Forelimb muscle (tissue), 1 donor: Measurements from ENCODE around the gene TRIM44. TPM values are rescaled to one million over a fixed set of nuclear protein-coding genes. Genes with fewer than 3 reads are reported as not detected.
"Not testable (repeated sequence)": the region's sequence is repeated elsewhere in the genome, so short reads cannot be mapped to it uniquely, and the experiment has no call there.

Source experiments
- DNase-seq: peaks from one replicate; pipeline ENCODE4 v3.0.0-alpha.2; 2013; ENCODE audit warnings: low read depth
- polyA plus RNA-seq: library from polyadenylated mRNA; unstranded; fragments of 120-200 nt; gene quantifications from one replicate; pipeline ENCODE4 v1.2.1, GENCODE V29; 2013; ENCODE audit not compliant: insufficient read length

TRIM44 gene
- polyA plus RNA-seq, 1 donor: 37.7 TPM

- no peak for DNase-seq
Measured at GRCh38 chr11:35751664-35752061, 89.1 kb downstream of the TRIM44 start.

GRCh38 chr11:35752115-35752514, 89.5 kb downstream of the TRIM44 start:
- no peak for DNase-seq

- not testable (repeated sequence) for DNase-seq
Measured at GRCh38 chr11:35753573-35753972, 91.0 kb downstream of the TRIM44 start.

- not testable (repeated sequence) for DNase-seq
Measured at GRCh38 chr11:35759951-35760350, 97.4 kb downstream of the TRIM44 start.

- DNase-seq: no peak
Measured at GRCh38 chr11:35761899-35762298, 99.3 kb downstream of the TRIM44 start.

DNA sequence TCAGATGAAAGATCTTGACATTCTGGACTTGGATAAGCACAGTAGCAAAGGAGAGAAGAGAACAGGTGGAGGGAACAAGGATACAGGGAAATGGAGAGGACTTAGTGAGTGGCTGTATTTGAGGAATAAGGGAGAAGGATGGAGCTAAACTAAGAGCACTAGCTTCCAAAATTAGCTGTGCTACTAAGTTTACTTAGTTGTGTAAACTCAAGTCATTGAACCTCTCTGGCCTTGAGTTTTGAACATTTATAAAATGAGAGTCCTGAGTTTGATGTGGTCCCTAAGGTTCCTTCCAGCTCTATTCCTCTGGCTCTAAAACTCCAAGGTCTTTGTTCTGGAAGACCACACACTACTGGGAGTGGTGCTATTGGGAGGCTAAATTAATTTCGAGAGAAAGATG, 100.7 kb downstream of the TRIM44 start:
- no peak for DNase-seq

DNA sequence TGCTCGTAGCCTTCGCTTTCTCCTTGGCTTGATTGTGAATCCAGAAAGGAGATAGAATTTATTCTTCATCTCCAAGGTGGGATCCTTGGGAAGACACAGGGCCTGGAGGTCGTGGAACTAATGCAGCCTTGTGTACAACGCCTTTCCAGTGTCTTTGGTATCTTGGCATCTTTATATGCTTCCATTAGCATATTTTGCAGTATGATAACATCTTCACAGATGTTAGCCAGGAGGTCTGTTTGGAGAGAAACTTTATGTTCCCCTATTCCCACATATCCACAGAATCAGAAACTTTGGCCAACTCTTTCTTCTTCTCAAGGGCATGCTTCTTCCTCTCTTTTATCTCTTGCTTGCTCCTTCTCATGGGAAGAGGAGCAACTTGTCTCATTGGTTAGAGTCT, 101.2 kb downstream of the TRIM44 start:
- no peak for DNase-seq

- no peak for DNase-seq
Measured at GRCh38 chr11:35764417-35764816, 101.8 kb downstream of the TRIM44 start.

- no peak for DNase-seq
Measured at GRCh38 chr11:35765211-35765610, 102.6 kb downstream of the TRIM44 start.

- no peak for DNase-seq
Measured at GRCh38 chr11:35766651-35767050, 104.1 kb downstream of the TRIM44 start.

DNA sequence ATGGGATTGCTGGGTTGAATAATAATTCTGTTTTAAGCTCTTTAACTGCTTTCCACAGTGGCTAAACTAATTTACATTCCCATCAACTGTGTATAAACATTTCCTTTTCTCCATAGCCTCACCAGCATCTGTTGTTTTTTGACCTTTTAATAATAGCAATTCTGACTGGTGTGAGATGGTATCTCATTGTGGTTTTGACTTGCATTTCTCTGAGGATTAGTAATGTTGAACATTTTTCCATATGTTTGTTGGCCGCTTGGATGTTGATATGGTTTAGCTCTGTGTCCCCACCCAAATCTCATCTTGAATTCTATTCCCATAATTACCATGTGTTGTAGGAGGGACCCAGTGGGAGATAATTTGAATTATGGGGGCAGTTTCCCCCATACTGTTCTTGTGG, 107.8 kb downstream of the TRIM44 start:
- not testable (repeated sequence) for DNase-seq

DNA sequence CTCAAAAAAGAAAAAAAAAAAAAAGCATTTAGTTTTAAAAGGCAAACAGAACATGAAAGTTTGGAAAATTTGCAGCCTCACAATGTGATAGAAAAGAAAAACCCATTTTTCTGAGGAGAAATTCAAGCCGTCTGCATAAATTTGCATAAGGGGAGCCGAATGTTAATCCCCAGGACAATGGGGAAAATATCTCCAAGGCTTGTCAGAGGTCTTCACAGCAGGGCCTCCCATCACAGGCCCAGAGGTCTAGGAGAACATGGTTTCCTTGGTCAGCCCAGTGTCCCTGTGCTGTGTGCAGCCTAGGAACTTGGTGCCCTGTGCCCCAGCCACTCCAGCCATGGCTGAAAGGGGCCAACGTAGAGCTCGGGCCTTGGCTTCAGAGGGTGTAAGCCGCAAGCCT, 109.1 kb downstream of the TRIM44 start:
- no peak for DNase-seq

DNA sequence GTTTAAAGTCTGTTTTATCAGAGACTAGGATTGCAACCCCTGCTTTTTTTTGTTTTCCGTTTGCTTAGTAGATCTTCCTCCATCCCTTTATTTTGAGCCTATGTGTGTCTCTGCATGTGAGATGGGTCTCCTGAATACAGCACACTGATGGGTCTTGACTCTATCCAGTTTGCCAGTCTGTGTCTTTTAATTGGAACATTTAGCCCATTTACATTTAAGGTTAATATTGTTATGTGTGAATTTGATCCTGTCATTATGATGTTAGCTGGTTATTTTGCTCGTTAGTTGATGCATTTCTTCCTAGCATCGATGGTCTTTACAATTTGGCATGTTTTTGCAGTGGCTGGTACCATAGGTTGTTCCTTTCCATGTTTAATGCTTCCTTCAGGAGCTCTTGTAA, 114.7 kb downstream of the TRIM44 start:
- DNase-seq: not testable (repeated sequence)

- DNase-seq: not testable (repeated sequence)
Measured at GRCh38 chr11:35778943-35779342, 116.4 kb downstream of the TRIM44 start.

DNA sequence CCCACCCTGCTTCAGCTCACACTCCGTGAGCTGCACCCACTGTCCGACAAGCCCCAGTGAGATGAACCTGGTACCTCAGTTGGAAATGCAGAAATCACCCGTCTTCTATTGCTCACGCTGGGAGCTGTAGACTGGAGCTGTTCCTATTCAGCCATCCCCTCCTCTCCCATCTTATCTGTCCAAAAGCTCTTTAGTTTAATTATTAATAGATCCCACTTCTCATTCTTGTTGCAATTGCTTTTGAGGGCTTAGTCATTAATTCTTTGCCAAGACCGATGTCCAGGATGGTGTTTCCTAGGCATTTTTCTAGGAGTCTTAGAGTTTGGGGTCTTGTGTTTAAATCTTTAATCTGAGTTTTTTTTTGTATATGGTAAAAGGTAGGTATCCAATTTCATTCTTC, 116.8 kb downstream of the TRIM44 start:
- DNase-seq: no peak

- no peak for DNase-seq
Measured at GRCh38 chr11:35780951-35781860, 118.6 kb downstream of the TRIM44 start.

DNA sequence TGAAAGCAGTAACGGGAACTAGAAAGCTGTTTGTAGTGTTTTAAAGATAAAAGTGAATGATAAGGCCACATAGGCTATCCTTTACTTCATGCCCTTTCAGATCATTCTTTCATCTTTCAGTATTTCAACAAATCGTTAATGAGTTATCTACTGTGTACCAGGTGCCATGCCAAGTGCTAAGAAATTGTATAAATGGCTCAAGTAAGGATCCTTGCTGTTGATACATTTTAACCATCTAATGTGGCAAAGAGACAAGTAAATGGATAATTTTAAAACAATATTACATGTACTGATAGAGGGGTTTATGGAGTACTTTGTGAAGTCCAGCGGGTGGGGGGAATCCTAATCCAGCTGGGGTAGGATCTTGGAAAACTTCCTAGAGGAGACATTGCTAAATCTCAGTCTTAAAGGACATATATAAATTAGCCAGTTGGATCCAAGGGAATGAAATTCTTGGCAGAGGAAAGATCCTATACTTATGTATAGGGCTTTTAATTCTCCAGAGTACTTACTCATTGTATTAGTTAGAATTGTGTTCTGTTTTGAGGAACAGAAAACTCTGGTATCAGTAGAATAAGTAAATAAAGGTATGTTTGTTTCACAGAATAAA, 119.4 kb downstream of the TRIM44 start:
- no peak for DNase-seq

GRCh38 chr11:35783809-35784208, 121.2 kb downstream of the TRIM44 start:
- DNase-seq: no peak

DNA sequence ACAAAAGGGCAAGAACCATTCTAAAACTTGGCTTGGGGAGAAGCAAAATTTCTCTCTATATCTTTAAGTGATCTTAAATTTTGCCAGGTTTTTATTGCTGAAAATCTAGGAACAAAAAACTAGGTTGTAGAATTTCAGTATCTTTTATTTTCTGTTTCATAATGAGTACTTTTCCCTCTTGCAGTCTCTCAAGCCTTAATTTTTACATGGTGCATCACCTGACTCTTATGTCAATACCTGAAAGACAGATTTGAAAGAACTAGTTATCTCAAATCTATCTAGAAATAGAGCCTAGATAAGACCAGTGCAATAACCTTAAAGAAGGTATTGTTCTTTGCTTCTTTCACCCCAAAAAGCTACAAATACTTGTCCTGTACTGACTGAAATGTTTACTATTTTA, 122.1 kb downstream of the TRIM44 start:
- no peak for DNase-seq

GRCh38 chr11:35785287-35786167, 123.0 kb downstream of the TRIM44 start:
- no peak for DNase-seq

GRCh38 chr11:35786188-35786587, 123.6 kb downstream of the TRIM44 start:
- no peak for DNase-seq

GRCh38 chr11:35787013-35787504, 124.5 kb downstream of the TRIM44 start:
- DNase-seq: no peak
